Osteoblast (primary cell): ENCODE measurements around the gene AP2A1. TPM values are rescaled to one million over a fixed set of nuclear protein-coding genes. Genes with fewer than 3 reads are reported as not detected.
A peak's percentile ranks its signal among the peaks of the same experiment; 100 is the strongest.

Experiments
- DNase-seq: peaks from one replicate; pipeline ENCODE4 v3.0.0; 2011; ENCODE audit warnings: low spot score, mixed read lengths; ENCODE audit not compliant: insufficient read length; ENCODE audit errors: missing footprints
- H2AFZ ChIP-seq: 2 replicates; pipeline ENCODE4 v1.6.0; 2011; ENCODE audit warnings: mild to moderate bottlenecking, low read length
- H3K27ac ChIP-seq: 2 replicates; pipeline ENCODE4 v1.5.1; 2011; ENCODE audit warnings: mild to moderate bottlenecking, low read depth, low read length, moderate library complexity
- H3K27me3 ChIP-seq: 2 replicates; pipeline ENCODE4 v1.6.0; 2012; ENCODE audit warnings: mild to moderate bottlenecking, control low read depth, inconsistent platforms, low read length, moderate library complexity; ENCODE audit not compliant: insufficient read depth
- H3K36me3 ChIP-seq: 2 replicates; pipeline ENCODE4 v1.5.1; 2011; ENCODE audit warnings: mild to moderate bottlenecking, low read length, control low read depth, moderate library complexity; ENCODE audit not compliant: insufficient read depth
- H3K4me1 ChIP-seq: 2 replicates; pipeline ENCODE4 v1.5.1; 2011; ENCODE audit warnings: mild to moderate bottlenecking, low read length, control low read depth, moderate library complexity; ENCODE audit not compliant: insufficient read depth
- H3K4me2 ChIP-seq: 2 replicates; pipeline ENCODE4 v1.6.0; 2011; ENCODE audit warnings: mild to moderate bottlenecking, low read length; ENCODE audit not compliant: insufficient read depth
- H3K4me3 ChIP-seq: fragments of 200-600 bp; sonication (generic); 3 replicates; pipeline ENCODE4 v1.5.1; 2012; ENCODE audit warnings: mild to moderate bottlenecking, low read length, inconsistent platforms; ENCODE audit not compliant: insufficient read depth
- H3K79me2 ChIP-seq: 2 replicates; pipeline ENCODE4 v1.6.0; 2012; ENCODE audit warnings: mild to moderate bottlenecking, low read length, control low read depth, inconsistent platforms; ENCODE audit not compliant: insufficient read depth
- H3K9me3 ChIP-seq: 2 replicates; pipeline ENCODE4 v1.5.1; 2011; ENCODE audit warnings: low read depth, low read length, control low read depth
- H4K20me1 ChIP-seq: 2 replicates; pipeline ENCODE4 v1.6.0; 2012; ENCODE audit warnings: mild to moderate bottlenecking, low read length, control low read depth; ENCODE audit not compliant: insufficient read depth
- CTCF ChIP-seq: IDR thresholded peaks from 2 replicates; pipeline ENCODE4 v1.5.1; 2011; ENCODE audit warnings: mild to moderate bottlenecking, low read depth, low read length, moderate library complexity; ENCODE audit errors: extremely low read depth
- total RNA-seq: library from RNA; depleted of rRNA; stranded (reverse); fragments of >200 nt; gene quantifications from 2 replicates; pipeline ENCODE4 v1.2.3, GENCODE V29; 2012

AP2A1 gene
- total RNA-seq, 1 donor = 98.1 TPM

DNA sequence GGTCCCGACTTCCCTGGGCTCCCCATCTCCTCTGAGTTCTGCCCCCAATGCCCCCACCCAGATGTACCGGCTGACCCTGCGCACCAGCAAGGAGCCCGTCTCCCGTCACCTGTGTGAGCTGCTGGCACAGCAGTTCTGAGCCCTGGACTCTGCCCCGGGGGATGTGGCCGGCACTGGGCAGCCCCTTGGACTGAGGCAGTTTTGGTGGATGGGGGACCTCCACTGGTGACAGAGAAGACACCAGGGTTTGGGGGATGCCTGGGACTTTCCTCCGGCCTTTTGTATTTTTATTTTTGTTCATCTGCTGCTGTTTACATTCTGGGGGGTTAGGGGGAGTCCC is 39.8 kb downstream of the AP2A1 start:
- H3K4me3 ChIP-seq = no peak overlapping the region
- peaks cover 7% of the 10 kb centered on the region for H3K4me1 ChIP-seq
- no peaks in the 10 kb centered on the region for H3K79me2 ChIP-seq
- H3K9me3 ChIP-seq = no peaks in the 10 kb centered on the region
- peaks cover 2% of the 10 kb centered on the region for H4K20me1 ChIP-seq
- no peaks in the 10 kb centered on the region for H3K27me3 ChIP-seq
- no peak overlapping the region for H3K27ac ChIP-seq
- H2AFZ ChIP-seq = no peak overlapping the region
- no peak for TF ChIP-seq CTCF
- peaks cover 35% of the 10 kb centered on the region for H3K36me3 ChIP-seq
- H3K4me2 ChIP-seq = no peak overlapping the region
- DNase-seq = peak; percentile 68

DNA sequence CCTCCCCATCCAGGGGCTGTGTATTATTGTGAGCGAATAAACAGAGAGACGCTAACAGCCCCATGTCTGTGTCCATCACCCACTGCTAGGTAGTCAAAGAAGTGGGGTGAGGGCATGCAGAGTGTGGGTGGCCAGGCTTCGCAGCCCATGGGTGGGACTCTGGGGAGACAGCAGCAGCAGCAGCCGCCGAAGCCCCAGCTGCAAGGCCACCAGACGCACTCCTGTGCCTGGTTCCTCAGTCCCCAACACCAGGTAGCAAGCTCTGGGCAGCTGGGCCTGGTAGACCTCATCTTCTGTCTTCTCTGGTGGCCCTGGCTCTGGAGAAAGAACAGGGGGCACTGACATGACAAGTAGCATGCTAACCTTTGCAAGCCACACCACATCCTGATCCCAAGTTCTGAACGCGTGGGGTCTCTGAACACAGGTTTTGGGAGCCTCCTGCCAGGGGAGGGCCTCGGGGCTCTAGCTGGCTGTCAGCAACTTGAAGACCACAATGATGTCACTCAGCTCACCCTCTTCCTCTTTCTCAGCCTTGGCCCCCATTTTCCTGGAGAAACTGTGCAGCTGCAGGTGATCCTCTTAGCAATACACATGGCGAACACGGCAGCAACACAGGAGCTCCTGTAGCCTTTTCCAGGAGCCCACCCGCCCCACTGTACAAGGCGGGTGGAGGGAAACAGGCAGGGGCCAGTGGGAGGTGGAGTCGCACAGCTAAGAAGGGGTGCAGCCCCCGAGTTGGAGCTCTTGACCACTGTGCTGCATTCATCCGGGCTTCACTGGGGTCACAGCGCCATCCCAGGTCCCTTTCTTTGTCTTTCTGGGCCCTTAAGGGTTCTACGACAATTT is 40.5 kb downstream of the AP2A1 start:
- H4K20me1 ChIP-seq = peaks cover 2% of the 10 kb centered on the region
- no peaks in the 10 kb centered on the region for H3K79me2 ChIP-seq
- DNase-seq = peak; percentile 68
- H2AFZ ChIP-seq = no peak overlapping the region
- TF ChIP-seq CTCF = no peak
- peaks cover 5% of the 10 kb centered on the region for H3K4me1 ChIP-seq
- no peak overlapping the region for H3K27ac ChIP-seq
- no peak overlapping the region for H3K4me3 ChIP-seq
- H3K36me3 ChIP-seq = peaks cover 35% of the 10 kb centered on the region
- no peaks in the 10 kb centered on the region for H3K9me3 ChIP-seq
- H3K4me2 ChIP-seq = no peak overlapping the region
- no peaks in the 10 kb centered on the region for H3K27me3 ChIP-seq

DNA sequence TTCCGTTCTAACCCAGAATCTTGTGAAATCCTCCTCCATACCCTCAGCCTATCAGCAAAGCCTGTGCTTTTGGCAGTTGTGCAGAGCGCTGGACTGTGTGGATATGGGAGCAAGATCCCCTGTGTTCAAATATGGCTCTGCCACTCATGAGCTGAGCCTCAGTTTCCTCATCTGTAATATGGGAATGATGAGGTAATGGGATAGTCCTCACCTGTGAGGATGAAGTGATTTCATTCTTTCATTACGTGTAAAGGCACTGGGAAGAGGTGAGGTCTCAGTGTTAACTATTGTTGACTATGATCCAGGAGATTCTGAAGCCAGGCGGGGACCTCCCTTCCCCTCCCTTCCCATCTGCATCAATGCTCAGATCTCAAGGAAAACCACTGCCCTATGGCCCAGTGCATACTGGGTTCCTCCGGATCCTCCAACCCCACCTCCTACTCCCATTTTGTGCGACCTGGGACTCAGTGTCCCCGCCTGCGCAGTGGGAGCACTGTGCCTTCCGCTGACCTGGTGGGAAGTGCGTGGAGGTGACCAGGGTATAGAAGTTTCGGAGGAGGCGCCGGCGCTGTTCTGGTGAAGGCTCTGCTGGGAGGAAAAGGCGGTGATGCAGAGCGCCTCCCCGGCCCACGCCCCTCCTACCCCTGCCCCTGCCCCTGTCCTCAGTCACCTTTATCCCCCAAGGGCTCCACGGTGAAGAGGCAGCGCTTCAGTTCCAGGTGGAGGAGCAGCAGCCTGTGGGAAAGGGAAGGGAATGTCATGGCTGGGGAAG is 41.3 kb downstream of the AP2A1 start:
- Histone ChIP-seq H3K36me3 (peaks cover 30% of the 10 kb centered on the region), H3K79me2 (no peaks in the 10 kb centered on the region), H3K9me3 (no peaks in the 10 kb centered on the region), H3K4me2 (peak overlapping the region; percentile 89), H3K27me3 (no peaks in the 10 kb centered on the region), H3K27ac (no peak overlapping the region), H4K20me1 (peaks cover 2% of the 10 kb centered on the region), H2AFZ (no peak overlapping the region), H3K4me3 (peak overlapping the region; percentile 86), H3K4me1 (peaks cover 9% of the 10 kb centered on the region)
- DNase-seq = peak; percentile 42
- no peak for TF ChIP-seq CTCF

DNA sequence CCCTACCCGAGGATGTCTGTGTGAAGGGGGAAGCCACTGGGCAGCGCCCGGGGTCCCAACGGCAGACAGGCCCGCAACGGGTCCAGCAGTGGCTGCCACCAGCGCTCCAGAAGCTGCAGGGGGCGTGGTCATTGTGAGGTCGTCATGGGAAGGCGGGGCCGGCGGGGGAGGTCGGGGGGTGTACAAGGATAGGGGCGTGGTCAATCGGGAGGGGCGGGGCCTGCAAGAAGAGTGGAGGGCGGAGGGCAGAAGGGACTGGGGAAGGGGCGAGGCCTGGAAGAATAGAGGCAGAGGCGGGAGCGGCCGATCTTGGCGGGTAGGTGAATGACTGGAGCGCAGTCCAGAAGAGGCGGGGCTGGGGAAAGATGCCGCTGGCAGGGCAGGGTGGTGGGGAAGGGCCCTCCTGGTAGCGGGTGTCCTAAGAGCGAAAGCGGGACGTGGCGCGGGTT is 41.9 kb downstream of the AP2A1 start:
- Histone ChIP-seq H3K4me2 (peak overlapping the region; percentile 89), H3K27me3 (no peaks in the 10 kb centered on the region), H2AFZ (peak overlapping the region; percentile 43), H3K4me1 (peaks cover 10% of the 10 kb centered on the region), H3K4me3 (peak overlapping the region; percentile 86), H3K79me2 (no peaks in the 10 kb centered on the region), H3K27ac (peak overlapping the region; percentile 26), H4K20me1 (peaks cover 2% of the 10 kb centered on the region), H3K9me3 (no peaks in the 10 kb centered on the region), H3K36me3 (peaks cover 23% of the 10 kb centered on the region)
- DNase-seq = peak; percentile 99
- no peak for TF ChIP-seq CTCF
